NCI-H226 (cell line): ENCODE data around the gene RTEL1.
A peak's percentile ranks its signal among the peaks of the same experiment; 100 is the strongest.

Experiments
- DNase-seq: peaks from one replicate; pipeline ENCODE4 v3.0.0-alpha.2; 2015

RTEL1 gene

DNA sequence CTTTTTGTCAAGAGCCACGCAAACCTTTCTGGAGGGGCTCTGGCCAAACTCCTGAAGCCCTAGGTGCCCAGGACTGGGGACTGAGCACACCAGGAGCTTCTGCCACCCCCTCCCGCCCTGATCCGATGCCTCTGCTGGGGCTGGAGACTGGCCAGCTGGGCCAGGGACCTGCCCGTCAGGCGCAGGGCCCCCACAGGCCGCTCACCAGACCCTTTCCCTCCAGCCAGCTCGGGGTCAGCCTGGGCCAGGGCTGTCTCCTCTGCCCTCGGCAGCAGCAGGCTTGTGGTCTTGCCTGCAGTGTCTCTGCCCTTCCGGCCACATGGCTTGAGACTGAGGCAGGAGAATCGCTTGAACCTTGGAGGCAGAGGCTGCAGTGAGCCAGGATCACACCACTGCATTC is 14.6 kb downstream of the RTEL1 start:
- no peak for DNase-seq

GRCh38 chr20:63673951-63674350 is 15.8 kb downstream of the RTEL1 start:
- no peak for DNase-seq

DNA sequence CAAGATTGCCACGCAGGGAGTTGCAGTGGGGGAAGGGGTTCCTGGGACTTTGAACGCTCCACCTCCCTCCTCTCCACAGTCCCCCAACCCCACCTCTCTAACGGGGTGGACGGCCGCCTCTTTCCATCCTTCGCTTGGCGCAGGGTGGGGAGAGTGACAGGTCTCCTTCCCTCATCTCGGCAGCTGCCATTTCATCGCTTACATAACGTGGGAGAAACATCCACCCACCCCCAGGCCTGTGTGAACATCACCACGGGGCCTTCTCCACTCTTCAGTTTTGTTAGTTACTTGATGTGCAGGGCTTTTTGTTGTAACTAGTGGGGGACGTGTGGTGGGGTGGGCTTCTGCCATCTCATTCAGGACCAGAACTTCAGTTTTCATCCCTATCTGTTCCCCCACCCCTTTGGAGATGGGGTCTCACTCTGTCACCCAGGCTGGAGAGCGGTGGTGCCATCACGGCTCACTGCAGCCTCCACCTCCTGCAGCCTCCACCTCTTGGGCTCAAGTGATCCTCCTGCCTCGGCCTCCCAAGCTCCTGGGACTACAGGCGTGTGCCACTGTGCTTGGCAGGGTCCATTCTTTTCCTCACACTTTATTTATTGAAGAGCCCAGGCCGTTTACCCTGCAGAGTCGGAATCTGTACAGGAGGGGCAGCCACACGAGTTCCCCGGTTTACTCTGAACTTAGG is 17.7 kb downstream of the RTEL1 start:
- no peak for DNase-seq

- DNase-seq: no peak
These were observed 20.0 kb downstream of the RTEL1 start for GRCh38 chr20:63678071-63678470.

DNA sequence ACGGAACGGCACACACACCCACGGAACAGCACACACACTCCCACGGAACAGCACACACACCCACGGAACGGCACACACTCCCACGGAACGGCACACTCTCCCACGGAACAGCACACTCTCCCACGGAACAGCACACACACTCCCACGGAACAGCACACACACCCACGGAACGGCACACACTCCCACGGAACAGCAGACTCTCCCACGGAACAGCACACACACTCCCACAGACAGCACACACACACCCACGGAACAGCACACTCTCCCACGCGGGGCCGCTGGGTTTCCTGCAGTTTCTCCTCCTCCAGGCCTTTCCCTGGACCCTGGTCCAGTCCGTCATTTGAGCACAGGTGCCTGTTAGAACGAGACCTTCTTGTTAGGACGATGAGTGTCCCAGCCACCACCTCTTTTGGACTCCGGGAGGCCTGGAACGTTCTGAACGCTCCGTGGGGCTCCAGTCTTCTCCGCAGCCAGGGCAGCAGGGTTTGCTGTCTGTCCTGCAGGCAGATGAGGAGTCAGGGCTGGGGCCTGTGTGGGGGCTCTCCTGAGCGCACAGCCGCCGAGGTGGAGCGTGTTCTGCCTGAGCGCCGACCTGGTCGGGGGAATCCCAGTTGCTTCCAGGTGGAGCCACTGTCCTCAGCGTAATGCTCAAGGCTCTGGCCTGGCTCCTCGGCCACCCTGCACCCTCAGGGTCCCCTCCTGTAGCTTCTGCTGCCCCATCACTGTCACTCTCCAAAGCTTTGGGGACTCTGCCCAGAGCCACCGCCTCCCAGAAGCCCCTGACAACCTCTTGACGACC is 20.8 kb downstream of the RTEL1 start:
- no peak for DNase-seq

DNA sequence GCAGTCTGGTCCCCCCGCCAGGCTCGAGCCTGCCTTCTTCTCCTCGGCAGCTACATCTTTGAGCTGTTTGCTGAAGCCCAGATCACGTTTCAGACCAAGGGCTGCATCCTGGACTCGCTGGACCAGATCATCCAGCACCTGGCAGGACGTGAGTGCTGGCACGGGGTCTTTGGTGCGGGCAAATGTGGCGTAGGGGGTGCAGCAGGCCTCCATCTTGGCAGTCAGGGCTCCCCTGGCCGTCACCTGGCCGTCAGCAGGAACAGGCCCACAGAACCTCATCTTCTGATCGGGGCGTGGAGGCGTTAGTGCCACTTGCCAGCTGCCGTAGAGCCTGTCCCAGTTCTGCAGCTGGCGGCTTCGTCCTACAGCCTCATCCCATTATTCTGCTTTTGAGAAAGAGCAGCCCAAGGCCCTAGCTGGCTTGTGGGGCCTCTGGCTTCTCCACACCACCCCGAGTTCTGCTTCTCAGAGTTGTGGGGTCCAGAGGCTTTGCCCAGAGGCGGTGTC is 21.7 kb downstream of the RTEL1 start:
- no peak for DNase-seq

DNA sequence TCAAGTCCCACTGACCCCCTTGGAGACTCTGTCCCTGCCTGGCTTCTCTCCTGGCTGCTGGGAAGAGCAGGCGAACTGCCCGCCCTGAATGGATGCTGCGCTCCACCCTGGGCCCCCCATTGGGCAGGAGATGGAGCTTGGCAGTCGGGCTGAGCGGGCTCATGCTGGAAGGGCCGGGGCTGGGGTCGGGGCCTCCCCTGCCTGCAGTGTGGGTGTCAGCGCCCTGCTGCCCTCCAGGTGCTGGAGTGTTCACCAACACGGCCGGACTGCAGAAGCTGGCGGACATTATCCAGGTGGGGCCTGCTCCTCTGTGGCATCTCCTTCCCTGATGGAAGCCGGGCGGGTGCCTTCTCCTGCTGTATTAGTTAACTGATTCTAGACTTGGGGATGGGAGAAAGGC is 22.3 kb downstream of the RTEL1 start:
- no peak for DNase-seq

- no peak for DNase-seq
These were observed 22.9 kb downstream of the RTEL1 start for GRCh38 chr20:63680857-63681608.

DNA sequence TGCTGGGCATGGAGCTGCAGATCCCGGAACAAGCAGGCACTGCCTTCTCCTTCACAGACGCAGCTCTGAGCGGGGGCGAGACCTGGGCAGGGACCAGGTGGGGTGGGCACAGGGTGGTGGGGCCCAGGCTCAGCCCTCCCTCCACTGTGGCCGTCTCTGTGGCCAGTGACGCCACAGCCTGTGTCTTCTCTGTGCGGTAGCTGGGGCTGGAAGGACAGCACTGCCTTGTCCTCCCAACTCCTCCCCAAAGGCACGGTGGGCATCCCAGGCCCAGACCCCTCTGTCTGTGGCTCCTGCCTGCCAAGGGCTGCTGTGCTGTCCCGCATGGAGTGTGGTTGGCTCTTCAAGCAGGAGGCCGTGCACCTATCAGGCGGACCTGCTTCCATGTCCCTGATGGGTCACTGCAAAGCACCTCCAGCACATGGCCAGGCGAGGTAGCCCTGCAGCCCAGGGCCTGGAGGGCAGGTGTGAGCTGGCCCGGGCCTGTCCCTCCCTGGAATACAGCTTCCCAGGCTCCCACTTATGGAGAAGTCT is 23.6 kb downstream of the RTEL1 start:
- DNase-seq: no peak

DNA sequence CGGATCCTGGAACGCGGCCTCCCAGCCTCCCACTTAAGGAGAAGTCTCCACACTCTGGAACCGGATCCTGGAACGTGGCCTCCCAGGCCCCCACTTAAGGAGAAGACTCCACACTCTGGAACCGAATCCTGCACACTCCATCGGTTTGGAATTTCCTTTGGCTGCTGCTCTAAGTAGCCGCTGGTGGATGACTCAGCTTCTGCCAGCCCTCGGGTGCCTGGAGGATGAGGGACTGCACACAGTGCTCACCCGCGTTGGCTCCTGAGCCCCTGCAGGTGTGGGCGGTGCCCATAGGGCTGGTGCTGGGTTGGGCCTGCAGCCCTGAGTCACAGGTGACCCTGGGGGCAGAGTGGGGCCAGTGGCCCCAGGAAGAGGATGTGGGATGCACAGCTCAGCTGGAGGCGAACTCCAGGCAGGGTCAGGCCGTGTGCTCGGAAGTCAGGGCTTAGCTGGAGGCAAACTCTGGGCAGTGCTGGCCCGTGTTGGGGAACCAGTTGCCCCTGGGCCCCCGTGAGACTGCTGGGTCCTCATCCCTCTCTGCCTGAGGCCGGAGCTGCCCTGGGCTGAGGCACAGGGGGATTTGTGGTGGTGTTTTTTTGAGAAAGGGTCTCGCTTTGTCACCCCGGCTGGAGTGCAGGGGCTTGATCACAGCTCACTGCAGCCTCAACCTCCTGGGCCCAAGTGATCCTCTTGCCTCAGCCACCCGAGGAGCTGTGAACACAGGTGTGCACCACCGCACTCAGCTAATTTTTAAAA is 24.4 kb downstream of the RTEL1 start:
- DNase-seq: peak; percentile 100

DNA sequence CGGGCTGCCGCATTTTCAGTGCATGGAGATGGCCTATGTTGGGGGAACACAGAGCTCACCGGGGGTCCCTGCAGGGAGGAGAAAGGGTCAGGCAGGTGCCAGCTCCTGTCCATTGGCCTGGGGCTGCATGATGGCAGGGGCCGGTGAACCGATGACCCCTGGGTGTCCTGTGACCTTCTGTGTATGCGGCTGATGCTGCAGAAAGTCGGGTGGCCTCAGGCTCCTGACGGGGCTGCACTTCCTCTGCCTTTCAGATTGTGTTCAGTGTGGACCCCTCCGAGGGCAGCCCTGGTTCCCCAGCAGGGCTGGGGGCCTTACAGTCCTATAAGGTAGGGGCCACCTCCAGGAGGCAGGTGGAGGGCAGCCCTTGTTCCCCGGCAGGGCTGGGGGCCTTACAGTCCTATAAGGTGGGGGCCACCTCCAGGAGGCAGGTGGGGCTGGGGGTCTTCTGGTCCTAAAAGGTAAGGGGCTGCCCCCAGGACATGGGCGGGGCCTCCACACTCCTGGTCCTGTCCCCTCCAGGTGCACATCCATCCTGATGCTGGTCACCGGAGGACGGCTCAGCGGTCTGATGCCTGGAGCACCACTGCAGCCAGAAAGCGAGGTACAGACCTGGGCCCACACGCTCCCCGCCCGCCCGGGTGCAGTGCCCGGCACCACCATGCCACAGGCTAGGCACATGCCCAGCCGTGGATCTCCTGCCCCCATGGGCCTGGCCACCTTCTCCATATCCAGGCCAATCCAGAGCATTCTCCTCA is 27.3 kb downstream of the RTEL1 start:
- DNase-seq: no peak

DNA sequence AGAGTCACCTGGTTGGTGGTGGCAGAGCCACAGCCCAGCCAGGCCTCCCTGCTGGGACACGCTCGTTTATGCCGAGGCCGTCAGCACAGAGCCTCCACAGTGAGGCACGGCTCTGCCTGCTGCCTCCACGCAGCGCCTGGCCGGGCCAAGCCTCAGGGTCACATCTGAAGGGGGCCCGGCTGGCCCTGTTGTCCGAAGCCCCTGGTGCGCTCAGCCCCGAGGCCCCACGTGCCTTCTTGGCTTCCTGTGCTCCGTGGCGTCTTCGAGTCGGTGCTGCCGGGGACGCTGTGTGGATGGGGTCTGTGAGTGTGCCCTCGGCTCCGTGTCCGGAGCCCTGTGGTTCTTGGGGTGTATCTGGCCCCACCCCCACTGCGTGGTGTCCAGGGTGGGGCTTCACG is 28.0 kb downstream of the RTEL1 start:
- no peak for DNase-seq

GRCh38 chr20:63686492-63687321 is 28.6 kb downstream of the RTEL1 start:
- DNase-seq: peak; percentile 78

- DNase-seq: no peak
These were observed 29.5 kb downstream of the RTEL1 start for GRCh38 chr20:63687419-63688178.

GRCh38 chr20:63688228-63689045 is 30.3 kb downstream of the RTEL1 start:
- no peak for DNase-seq

- DNase-seq: no peak
These were observed 31.2 kb downstream of the RTEL1 start for GRCh38 chr20:63689046-63690002.

- DNase-seq: no peak
These were observed 32.1 kb downstream of the RTEL1 start for GRCh38 chr20:63690003-63690897.
